H1 (cell line): ENCODE results near the gene RTKN2. TPM values are rescaled to one million over a fixed set of nuclear protein-coding genes. Genes with fewer than 3 reads are reported as not detected.

Source experiments
- CTCF ChIA-PET: fragments of 300-600 bp; sonication (Branson Sonifier 250); formaldehyde crosslinking; loops from one replicate; lab custom pipeline; 2021; ENCODE audit not compliant: partially characterized antibody; lab: Charles Lee
- POLR2A ChIA-PET: fragments of 300-600 bp; sonication (Branson Sonifier 250); formaldehyde crosslinking; loops from one replicate; lab custom pipeline; 2021; ENCODE audit warnings: inconsistent platforms; ENCODE audit not compliant: partially characterized antibody; lab: Charles Lee
- DNase-seq, 2 experiments: peaks; one replicate each; pipeline versions ENCODE4 v3.0.0 to v3.0.0-alpha.2; 2010 to 2022; ENCODE audit warnings: low spot score in 2 of 2, low read depth in 1 of 2, mixed read lengths in 1 of 2
- FAIRE-seq: peaks from 2 replicates; lab custom pipeline; 2011; peaks lifted over from hg19 to GRCh38; lab: Jason Lieb, UNC
- H2AFZ ChIP-seq: 2 replicates; pipeline ENCODE4 v1.8.1; 2012; ENCODE audit warnings: low read length, inconsistent platforms
- H2AK5ac ChIP-seq: 2 replicates; pipeline ENCODE4 v1.6.1; 2013; ENCODE audit warnings: low read depth, low read length
- H2BK120ac ChIP-seq: replicated peaks from 2 replicates; pipeline ENCODE3; 2013; ENCODE audit warnings: low read depth, low read length, inconsistent platforms
- H2BK12ac ChIP-seq: 2 replicates; pipeline ENCODE4 v1.6.1; 2013; ENCODE audit warnings: low read depth, low read length
- H2BK15ac ChIP-seq: 2 replicates; pipeline ENCODE4 v1.6.1; 2013; ENCODE audit warnings: low read length
- H2BK20ac ChIP-seq: 2 replicates; pipeline ENCODE4 v1.6.1; 2013; ENCODE audit warnings: low read length
- H2BK5ac ChIP-seq: 2 replicates; pipeline ENCODE4 v1.6.1; 2013; ENCODE audit warnings: low read depth, low read length
- H3K14ac ChIP-seq: 2 replicates; pipeline ENCODE4 v1.6.1; 2013; ENCODE audit warnings: inconsistent platforms; ENCODE audit not compliant: insufficient read length
- H3K18ac ChIP-seq: 2 replicates; pipeline ENCODE4 v1.6.1; 2013; ENCODE audit warnings: low read length; ENCODE audit errors: extremely low read depth
- H3K23ac ChIP-seq: 2 replicates; pipeline ENCODE4 v1.6.1; 2013; ENCODE audit warnings: inconsistent platforms; ENCODE audit not compliant: insufficient read length
- H3K23me2 ChIP-seq: 2 replicates; pipeline ENCODE4 v1.6.1; 2013; ENCODE audit warnings: low read depth, low read length
- H3K27ac ChIP-seq: 2 replicates; pipeline ENCODE4 v1.6.1; 2011; ENCODE audit warnings: low read depth, low read length, inconsistent platforms
- H3K27me3 ChIP-seq, 4 experiments: replicated peaks in 1 of 4; 1 replicate in 1 of 4; 2 replicates in 3 of 4; pipeline versions ENCODE4 v1.6.1 to v1.8.1; 2011 to 2013; ENCODE audit warnings: low read length in 3 of 4, mild to moderate bottlenecking in 3 of 4, inconsistent platforms in 2 of 4, mixed read lengths in 2 of 4, moderate library complexity in 1 of 4; ENCODE audit not compliant: control insufficient read depth in 3 of 4, insufficient read depth in 3 of 4; ENCODE audit errors: extremely low read depth in 1 of 4
- H3K36me3 ChIP-seq, 4 experiments: 2 replicates each; pipeline versions ENCODE4 v1.6.1 to v1.8.1; 2011 to 2013; ENCODE audit warnings: mild to moderate bottlenecking in 4 of 4, low read length in 3 of 4, moderate library complexity in 2 of 4, control low read depth in 1 of 4, inconsistent platforms in 1 of 4; ENCODE audit not compliant: insufficient read depth in 4 of 4, control insufficient read depth in 2 of 4
- H3K4ac ChIP-seq: replicated peaks from 2 replicates; pipeline ENCODE3; 2013; ENCODE audit warnings: low read length, low read depth, mixed read lengths, inconsistent platforms; ENCODE audit not compliant: insufficient read length
- H3K4me1 ChIP-seq, 4 experiments: replicated peaks in 1 of 4; 1 replicate in 1 of 4; 2 replicates in 3 of 4; pipeline versions ENCODE4 v1.6.1 to v1.8.1; 2011 to 2013; ENCODE audit warnings: low read length in 3 of 4, inconsistent platforms in 2 of 4, mixed read lengths in 1 of 4; ENCODE audit not compliant: insufficient read depth in 4 of 4, control insufficient read depth in 3 of 4
- H3K4me2 ChIP-seq, 2 experiments: 2 replicates each; pipeline versions ENCODE4 v1.6.1 to v1.8.1; 2011 to 2013; ENCODE audit warnings: low read depth in 2 of 2, low read length in 2 of 2, control low read depth in 1 of 2, inconsistent platforms in 1 of 2, mild to moderate bottlenecking in 1 of 2; ENCODE audit not compliant: insufficient read depth in 1 of 2
- H3K4me3 ChIP-seq, 4 experiments: fragments of 200-600, 300-600 bp in 1 of 4; sonication (generic), shearing (Covaris generic), sonication (Bioruptor Twin) in 1 of 4; 2 replicates each; pipeline versions ENCODE4 v1.5.1 to v1.8.1; 2011 to 2016; ENCODE audit warnings: low read length in 4 of 4, low read depth in 3 of 4, control low read depth in 2 of 4, inconsistent platforms in 2 of 4, mild to moderate bottlenecking in 2 of 4, mixed read lengths in 1 of 4, moderate library complexity in 1 of 4; ENCODE audit not compliant: insufficient read depth in 2 of 4; ENCODE audit errors: extremely low read depth in 1 of 4
- H3K56ac ChIP-seq: replicated peaks from 2 replicates; pipeline ENCODE3; 2013; ENCODE audit warnings: low read depth, mild to moderate bottlenecking, mixed read lengths, low read length, inconsistent platforms; ENCODE audit not compliant: insufficient read length
- H3K79me1 ChIP-seq: 2 replicates; pipeline ENCODE4 v1.6.1; 2013; ENCODE audit warnings: low read depth, low read length, control low read depth
- H3K79me2 ChIP-seq, 2 experiments: 2 replicates each; pipeline versions ENCODE4 v1.6.1 to v1.8.1; 2012 to 2013; ENCODE audit warnings: low read length in 2 of 2, mild to moderate bottlenecking in 2 of 2, inconsistent platforms in 1 of 2; ENCODE audit not compliant: insufficient read depth in 2 of 2, control insufficient read depth in 1 of 2
- H3K9ac ChIP-seq, 4 experiments: replicated peaks in 1 of 4; 1 replicate in 1 of 4; 2 replicates in 3 of 4; pipeline versions ENCODE4 v1.6.1 to v1.8.1; 2011 to 2013; ENCODE audit warnings: low read depth in 3 of 4, low read length in 3 of 4, control low read depth in 2 of 4, mild to moderate bottlenecking in 2 of 4, moderate library complexity in 2 of 4, inconsistent platforms in 1 of 4; ENCODE audit errors: extremely low read depth in 1 of 4
- H3K9me3 ChIP-seq, 2 experiments: 2 replicates each; pipeline versions ENCODE4 v1.6.1 to v1.8.1; 2012 to 2013; ENCODE audit warnings: mild to moderate bottlenecking in 2 of 2, moderate library complexity in 2 of 2, control low read depth in 1 of 2, inconsistent platforms in 1 of 2, low read depth in 1 of 2, low read length in 1 of 2, mixed read lengths in 1 of 2; ENCODE audit not compliant: insufficient read depth in 2 of 2
- H4K20me1 ChIP-seq, 2 experiments: replicated peaks in 1 of 2; 2 replicates each; pipeline versions ENCODE3 to v1.8.1; 2011 to 2013; ENCODE audit warnings: inconsistent platforms in 2 of 2, low read length in 2 of 2, mild to moderate bottlenecking in 1 of 2; ENCODE audit not compliant: insufficient read depth in 2 of 2, control insufficient read depth in 1 of 2
- H4K5ac ChIP-seq: 2 replicates; pipeline ENCODE4 v1.6.1; 2013; ENCODE audit warnings: low read length, low read depth, mixed read lengths, inconsistent platforms; ENCODE audit not compliant: insufficient read length
- H4K8ac ChIP-seq: 2 replicates; pipeline ENCODE4 v1.8.0; 2013; ENCODE audit warnings: mild to moderate bottlenecking, moderate library complexity, low read length, inconsistent platforms; ENCODE audit not compliant: insufficient read depth; ENCODE audit errors: extremely low read depth
- H4K91ac ChIP-seq: replicated peaks from 2 replicates; pipeline ENCODE3; 2013; ENCODE audit warnings: low read length, mixed read lengths, inconsistent platforms; ENCODE audit not compliant: insufficient read length
- GTF2F1 ChIP-seq: IDR thresholded peaks from 2 replicates; pipeline ENCODE4 v1.6.1; 2012; ENCODE audit warnings: low read depth, low read length, improper control_type of control experiment, borderline replicate concordance
- JUN ChIP-seq: IDR thresholded peaks from 2 replicates; pipeline ENCODE4 v1.6.1; 2011; ENCODE audit warnings: low read depth, mild to moderate bottlenecking, improper control_type of control experiment, low read length
- KDM1A ChIP-seq: fragments of 200-600, 300-600 bp; sonication (generic); IDR thresholded peaks from 2 replicates; pipeline ENCODE4 v1.7.1; 2016; ENCODE audit warnings: mild to moderate bottlenecking, low read length, borderline replicate concordance
- NANOG ChIP-seq: IDR thresholded peaks from 2 replicates; pipeline ENCODE4 v1.6.1; 2011; ENCODE audit warnings: low read length, low read depth, mild to moderate bottlenecking, inconsistent platforms; ENCODE audit not compliant: insufficient read depth, poor library complexity, severe bottlenecking
- RAD21 ChIP-seq, 2 experiments: IDR thresholded peaks in 1 of 2; conservative IDR thresholded peaks in 1 of 2; 2 replicates each; pipeline ENCODE4 v1.6.1; 2011; ENCODE audit warnings: low read depth in 2 of 2, low read length in 2 of 2, improper control_type of control experiment in 1 of 2, inconsistent platforms in 1 of 2, mild to moderate bottlenecking in 1 of 2, moderate library complexity in 1 of 2
- RFX5 ChIP-seq: IDR thresholded peaks from 2 replicates; pipeline ENCODE4 v1.6.1; 2011; ENCODE audit warnings: low read depth, low read length, improper control_type of control experiment, borderline replicate concordance
- SIRT6 ChIP-seq: IDR thresholded peaks from one replicate; pipeline ENCODE4 v1.7.1; 2012; ENCODE audit warnings: low read length, inconsistent platforms
- TBP ChIP-seq: IDR thresholded peaks from 2 replicates; pipeline ENCODE4 v1.6.1; 2011; ENCODE audit warnings: low read depth, low read length, improper control_type of control experiment
- TEAD4 ChIP-seq: IDR thresholded peaks from 2 replicates; pipeline ENCODE4 v1.6.1; 2012; ENCODE audit warnings: low read depth, low read length, inconsistent platforms, mixed read lengths
- YY1 ChIP-seq: IDR thresholded peaks from 2 replicates; pipeline ENCODE4 v1.6.1; 2011; ENCODE audit warnings: low read depth, mild to moderate bottlenecking, low read length
- WGBS, 2 experiments: shearing (Covaris generic) in 1 of 2; methylation state at CpG; one replicate each; pipeline versions ENCODE4 v1.1.6 to v1.1.7; 2013 to 2015; ENCODE audit warnings: low lambda C conversion rate in 2 of 2, mixed read lengths in 2 of 2, inconsistent platforms in 1 of 2, low coverage in 1 of 2, missing lambda C conversion rate in 1 of 2; ENCODE audit not compliant: insufficient replicate concordance in 2 of 2, insufficient coverage in 1 of 2, insufficient read length in 1 of 2; ENCODE audit errors: extremely low coverage in 1 of 2, missing lambda C conversion rate in 1 of 2; 5-methylcytosine and 5-hydroxymethylcytosine counted together
- polyA plus RNA-seq, 7 experiments: library from polyadenylated mRNA; depleted of rRNA in 3 of 7; stranded (reverse) in 5 of 7; unstranded in 2 of 7; fragments of >200 nt in 5 of 7; fragments of 200-250 nt in 2 of 7; gene quantifications; 1 replicate in 5 of 7; 2 replicates in 1 of 7; 4 replicates in 1 of 7; pipeline versions ENCODE4 v1.2.1 to v1.2.3, GENCODE V29; 2011 to 2013; ENCODE audit warnings: missing spikeins in 2 of 7, mixed read lengths in 2 of 7
- total RNA-seq: library from RNA; stranded (reverse); fragmentation: NEBNext Ultra II Directional; extraction: Animal tissue kit (Norgen Biotek cat#: 25700); gene quantifications from 2 replicates; pipeline ENCODE4 v1.2.1, GENCODE V29; 2021
- TF ChIP-seq, protein P1 (sequence below): IDR thresholded peaks from 2 replicates; pipeline ENCODE4 v1.6.1; 2012; ENCODE audit warnings: low read length, inconsistent platforms

The RTKN2 gene
- total and polyA plus RNA-seq, 2 of the 8 experiments (the other 6 are each of a cell fraction or from before 2014, with no cell fraction given): 5.1 to 24.6 TPM

DNA sequence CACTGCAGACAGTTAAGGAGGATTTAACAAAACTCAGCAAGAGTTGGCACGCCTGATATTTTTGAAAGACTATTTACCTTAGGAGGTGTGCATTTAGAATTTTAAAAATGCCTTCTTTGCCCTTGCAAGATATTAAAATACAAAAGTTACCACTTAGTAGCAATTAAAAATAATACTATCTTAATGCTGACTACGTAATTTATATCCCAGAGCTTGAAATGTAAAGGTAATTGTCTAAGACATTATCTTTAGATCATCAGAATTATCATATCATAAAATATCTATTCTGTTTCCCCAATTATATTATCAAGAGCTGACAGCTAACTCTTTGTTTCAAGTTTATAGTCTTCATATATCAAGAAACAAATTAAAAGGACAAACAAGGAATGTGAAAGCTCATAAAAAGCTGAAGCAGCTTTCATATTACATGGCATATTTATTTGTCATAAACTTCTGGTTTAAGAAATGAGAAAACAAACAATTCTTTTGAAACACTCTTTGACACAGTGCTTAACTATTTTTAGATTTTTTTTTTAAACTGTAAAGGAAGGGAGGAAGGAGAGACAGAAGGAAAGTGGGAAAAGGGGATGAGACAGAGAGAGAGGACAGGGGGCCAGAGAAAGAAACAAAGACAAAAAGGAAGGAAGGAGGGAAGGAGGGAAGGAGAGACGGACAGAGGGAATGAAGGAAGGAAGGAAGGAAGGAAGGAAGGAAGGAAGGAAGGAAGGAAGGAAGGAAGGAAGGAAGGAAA is 73.5 kb downstream of the RTKN2 start:
- Histone ChIP-seq H3K27me3 (no peaks in the 10 kb centered on the region), H3K23ac (no peak overlapping the region), H3K79me2 (no peaks in the 10 kb centered on the region), H3K27ac (no peak overlapping the region), H4K91ac (no peak overlapping the region), H4K5ac (no peak overlapping the region), H3K9me3 (no peaks in the 10 kb centered on the region), H3K4me3 (no peak overlapping the region), H2BK120ac (no peak overlapping the region), H3K4me2 (no peak overlapping the region), H2BK5ac (no peak overlapping the region), H2BK20ac (no peak overlapping the region), H2AFZ (no peak overlapping the region), H4K20me1 (no peaks in the 10 kb centered on the region), H3K14ac (no peak overlapping the region), H2BK15ac (no peak overlapping the region), H2AK5ac (no peak overlapping the region), H3K56ac (no peak overlapping the region), H3K79me1 (no peaks in the 10 kb centered on the region), H4K8ac (no peak overlapping the region), H3K23me2 (no peaks in the 10 kb centered on the region), H3K4me1 (no peaks in the 10 kb centered on the region), H3K4ac (no peak overlapping the region), H2BK12ac (no peak overlapping the region), H3K18ac (no peak overlapping the region), H3K36me3 (peaks cover 0 to 27% (median 5%) of the 10 kb centered on the region in 4 experiments; a peak in 6 of 8 replicates), H3K9ac (no peak overlapping the region)
- ChIA-PET POLR2A (no interaction called here), CTCF (interaction anchor here (0.6 kb wide), 2 partner anchors 40 to 387 kb away, joined by 3 to 5 read pairs; no protein-coding TSS in a partner anchor)
- DNase-seq (no peak), FAIRE-seq (no peak)
- TF ChIP-seq SIRT6: no peak
- TF ChIP-seq RFX5: no peak
- no peak for TF ChIP-seq TEAD4
- no peak for TF ChIP-seq GTF2F1
- no peak for TF ChIP-seq NANOG
- TF ChIP-seq RAD21 (IDR thresholded peaks at IDR 0.05 in 1 of 2, conservative IDR thresholded peaks at IDR 0.05 in 1 of 2; ENCODE audit: low read depth in 2 of 2, low read length in 2 of 2): no peak
- no peak for TF ChIP-seq KDM1A
- TF ChIP-seq, protein P1, sequence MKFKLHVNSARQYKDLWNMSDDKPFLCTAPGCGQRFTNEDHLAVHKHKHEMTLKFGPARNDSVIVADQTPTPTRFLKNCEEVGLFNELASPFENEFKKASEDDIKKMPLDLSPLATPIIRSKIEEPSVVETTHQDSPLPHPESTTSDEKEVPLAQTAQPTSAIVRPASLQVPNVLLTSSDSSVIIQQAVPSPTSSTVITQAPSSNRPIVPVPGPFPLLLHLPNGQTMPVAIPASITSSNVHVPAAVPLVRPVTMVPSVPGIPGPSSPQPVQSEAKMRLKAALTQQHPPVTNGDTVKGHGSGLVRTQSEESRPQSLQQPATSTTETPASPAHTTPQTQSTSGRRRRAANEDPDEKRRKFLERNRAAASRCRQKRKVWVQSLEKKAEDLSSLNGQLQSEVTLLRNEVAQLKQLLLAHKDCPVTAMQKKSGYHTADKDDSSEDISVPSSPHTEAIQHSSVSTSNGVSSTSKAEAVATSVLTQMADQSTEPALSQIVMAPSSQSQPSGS: no peak
- TF ChIP-seq JUN: no peak
- TF ChIP-seq TBP: no peak
- TF ChIP-seq YY1: no peak
- WGBS, 2 experiments: 89% methylated on average over 3 of the region's 3 CpGs; no CpG with 5 or more reads in 1 of the 2 experiments
